Activated CD4-positive, alpha-beta T cell treated with anti-CD3 and anti-CD28 coated beads for 4 hours (primary cell): ENCODE results near the gene CPAMD8.
"Not testable (repeated sequence)": the region's sequence is repeated elsewhere in the genome, so short reads cannot be mapped to it uniquely, and the experiment has no call there.

Experiments
- DNase-seq, 2 donors: peaks; one replicate each; pipeline ENCODE4 v3.0.0-alpha.2; 2020

CPAMD8 gene

DNA sequence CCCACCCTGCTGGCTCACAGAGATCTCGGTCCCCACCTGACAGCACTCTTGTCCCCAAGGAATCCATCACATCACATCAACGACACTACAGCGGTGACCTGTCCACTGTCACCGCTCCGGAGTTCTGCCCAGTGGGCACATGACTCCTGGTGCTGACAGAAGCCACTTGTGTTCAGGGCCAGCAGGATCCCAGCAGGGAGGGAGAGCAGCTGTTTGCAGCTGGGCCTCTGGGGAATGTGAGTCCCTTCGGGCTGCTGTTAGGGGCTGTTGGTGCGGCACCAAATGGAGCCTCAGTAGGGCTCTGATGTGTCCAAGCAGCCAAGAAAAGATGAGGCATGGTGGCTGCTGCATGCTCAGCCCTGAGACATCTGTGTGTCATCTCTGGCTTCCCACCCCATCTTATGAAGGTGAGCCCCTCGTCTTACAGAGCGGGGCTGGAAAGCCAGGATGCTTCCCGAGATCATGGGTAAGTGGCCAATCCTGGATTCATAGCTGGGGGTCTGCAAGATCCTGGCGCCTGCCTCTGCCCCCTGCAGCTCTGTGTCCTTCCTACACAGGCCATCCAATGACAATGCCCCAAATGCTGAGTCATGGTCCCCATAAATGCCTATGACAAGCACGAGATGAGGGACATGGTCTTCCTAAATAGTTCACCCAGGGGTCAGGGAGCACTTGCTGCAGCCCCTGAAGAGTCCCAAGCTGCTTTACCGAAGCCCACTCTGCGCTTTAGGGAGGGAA is 81.8 kb downstream of the CPAMD8 start:
- DNase-seq = no peak

DNA sequence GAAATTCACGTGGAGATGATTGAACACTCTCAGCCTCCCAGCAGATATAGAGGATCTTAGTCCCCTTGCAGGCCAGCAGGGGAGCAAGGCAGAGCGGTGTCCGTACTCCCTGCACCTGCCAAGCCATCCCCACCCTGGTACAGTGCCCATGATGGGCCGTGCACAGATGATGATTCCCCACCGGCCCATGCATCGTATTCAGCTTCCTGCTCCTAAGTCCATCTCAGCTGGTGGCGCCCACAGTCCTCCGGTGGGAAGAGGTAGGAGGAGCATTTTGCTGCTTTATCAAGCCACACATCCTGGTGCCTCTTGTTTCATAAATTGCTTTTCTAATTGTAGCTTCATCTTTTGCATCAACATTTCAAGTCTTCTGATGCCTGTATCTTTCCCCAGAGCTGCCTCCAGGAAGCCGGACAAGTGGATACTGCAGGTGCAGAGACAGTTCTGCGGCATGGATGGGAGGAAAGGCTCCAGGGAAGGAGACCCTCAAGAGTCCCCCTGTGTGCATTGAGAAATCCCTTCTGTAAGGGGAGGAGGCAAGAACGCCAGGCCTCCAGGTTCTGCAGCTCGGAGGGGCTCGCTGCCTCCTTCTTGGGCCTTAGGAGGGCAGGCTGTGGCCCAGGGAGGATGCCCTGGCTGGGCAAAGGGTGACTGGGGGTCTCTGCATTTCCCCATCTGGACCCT is 82.5 kb downstream of the CPAMD8 start:
- no peak for DNase-seq

DNA sequence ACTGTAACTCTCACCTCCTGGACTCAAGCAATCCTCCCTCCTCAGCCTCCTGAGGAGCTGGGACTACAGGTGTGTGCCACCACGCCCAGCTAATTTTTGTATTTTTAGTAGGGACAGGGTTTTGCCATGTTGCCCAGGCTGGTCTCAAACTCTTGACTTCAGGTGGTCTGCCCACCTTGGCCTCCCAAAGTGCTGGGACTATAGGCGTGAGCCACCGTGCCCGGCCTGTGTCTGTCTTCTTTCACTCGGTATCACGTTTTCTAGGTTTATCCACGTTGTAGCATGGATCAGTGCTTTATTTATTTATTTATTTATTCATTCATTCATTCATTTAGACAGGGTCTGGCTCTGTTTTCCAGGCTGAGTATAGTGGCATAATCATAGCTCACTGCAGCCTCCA is 83.5 kb downstream of the CPAMD8 start:
- DNase-seq = not testable (repeated sequence)

DNA sequence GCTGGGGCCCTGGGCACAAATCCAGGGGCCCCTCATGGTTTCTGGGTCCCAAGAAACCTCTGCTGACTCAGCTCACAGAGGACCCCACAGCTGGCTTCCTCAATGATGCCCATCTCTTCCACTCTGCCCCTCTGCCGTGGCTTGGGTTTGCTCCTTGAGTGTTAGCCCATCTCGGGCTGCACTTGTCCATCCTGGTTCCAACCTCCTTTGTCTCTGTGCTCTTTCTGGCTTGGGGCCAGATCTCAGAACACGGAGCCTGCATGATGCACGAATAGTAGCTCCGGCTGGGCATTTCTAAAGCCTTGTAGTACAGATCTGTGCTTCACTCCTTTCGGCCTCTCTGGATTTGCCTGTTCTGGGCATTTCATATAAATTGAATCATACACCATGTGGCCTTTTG is 84.0 kb downstream of the CPAMD8 start:
- DNase-seq = no peak

DNA sequence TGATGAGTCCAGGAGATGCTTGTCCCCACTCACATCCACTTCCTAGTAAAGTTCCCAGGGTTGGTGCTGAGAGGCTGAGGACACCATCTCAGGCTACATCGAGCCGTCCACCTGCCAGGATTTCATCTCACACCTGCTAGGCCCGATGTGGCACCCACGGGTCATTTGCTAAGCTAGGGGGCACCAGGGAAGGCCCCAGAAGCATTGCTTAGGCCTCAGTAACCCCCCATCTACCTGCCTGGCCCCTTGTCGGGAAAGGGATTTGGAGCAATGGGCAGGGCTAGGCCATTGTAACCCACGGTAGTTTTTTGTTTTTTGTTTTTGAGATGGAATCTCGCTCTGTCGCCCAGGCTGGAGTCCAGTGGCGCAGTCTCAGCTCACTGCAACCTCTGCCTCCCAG is 86.0 kb downstream of the CPAMD8 start:
- DNase-seq = no peak

DNA sequence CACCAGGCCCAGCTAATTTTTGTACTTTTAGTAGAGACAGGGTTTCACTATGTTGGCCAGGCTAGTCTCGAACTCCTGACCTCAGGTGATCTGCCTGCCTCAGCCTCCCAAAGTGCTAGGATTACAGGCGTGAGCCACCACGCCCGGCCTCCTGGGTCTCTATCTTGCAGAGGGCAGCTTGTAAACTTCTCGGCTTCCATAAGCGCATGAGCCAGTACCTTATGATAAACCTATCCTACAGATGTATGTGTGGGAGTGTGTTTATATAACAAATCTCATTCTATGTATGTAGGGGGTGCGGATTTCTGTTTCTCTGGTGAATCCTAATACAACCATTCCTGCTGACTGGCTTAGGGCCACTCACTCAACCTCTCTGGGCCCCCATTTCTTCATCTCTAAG is 86.5 kb downstream of the CPAMD8 start:
- not testable (repeated sequence) for DNase-seq

DNA sequence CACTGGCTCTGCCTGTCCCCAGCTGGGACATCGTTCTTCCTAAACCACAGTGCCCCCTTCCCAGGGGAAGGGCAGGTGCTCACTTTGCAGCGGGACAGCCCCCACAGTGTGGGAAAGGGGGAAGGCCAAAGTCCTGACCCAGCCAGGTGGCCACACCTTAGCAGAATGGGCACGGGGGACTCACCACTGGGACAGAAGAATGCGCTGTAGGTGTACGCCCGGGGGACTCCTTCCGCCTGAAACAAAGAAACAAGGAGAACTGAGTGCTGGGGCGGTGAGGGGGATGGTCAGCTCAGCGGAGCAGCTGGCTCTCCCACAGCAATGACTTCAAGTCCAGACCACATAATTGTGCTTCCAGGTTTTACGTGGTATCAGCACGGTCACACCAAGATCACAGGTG is 88.4 kb downstream of the CPAMD8 start:
- DNase-seq = no peak

DNA sequence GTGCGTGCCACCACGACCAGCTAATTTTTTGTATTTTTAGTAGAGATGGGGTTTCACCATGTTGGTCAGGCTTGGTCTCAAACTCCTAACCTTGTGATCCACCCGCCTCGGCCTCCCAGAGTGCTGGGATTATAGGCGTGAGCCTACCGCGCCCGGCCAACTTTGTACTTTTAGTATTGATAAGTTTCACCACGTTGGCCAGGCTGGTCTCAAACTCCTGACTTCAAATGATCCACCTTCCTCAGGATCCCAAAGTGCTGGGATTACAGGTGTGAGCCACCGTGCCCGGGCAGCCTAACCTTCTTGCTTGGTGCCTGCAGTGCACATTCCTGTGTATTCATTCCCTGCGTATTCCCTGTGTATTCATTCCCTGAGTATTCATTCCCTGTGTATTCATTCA is 88.8 kb downstream of the CPAMD8 start:
- not testable (repeated sequence) for DNase-seq

DNA sequence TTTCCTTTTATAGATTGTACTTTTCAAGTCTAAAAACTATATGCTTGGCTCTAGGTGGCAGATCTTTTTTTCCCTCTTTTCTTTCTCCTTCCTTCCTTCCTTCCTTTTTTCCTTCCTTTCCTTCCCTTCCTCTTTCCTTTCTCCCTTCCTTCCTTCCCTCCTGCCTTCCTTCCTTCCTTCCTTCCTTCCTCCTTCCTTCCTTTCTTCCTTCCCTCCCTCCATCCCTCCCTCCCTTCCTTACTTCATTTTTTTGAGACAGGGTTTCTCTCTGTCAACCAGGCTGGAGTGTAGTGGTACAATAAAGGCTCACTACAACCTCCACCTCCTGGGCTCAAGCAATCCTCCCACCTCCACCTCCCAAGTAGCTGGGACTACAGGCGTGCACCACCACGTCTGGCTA is 89.7 kb downstream of the CPAMD8 start:
- DNase-seq = no peak

DNA sequence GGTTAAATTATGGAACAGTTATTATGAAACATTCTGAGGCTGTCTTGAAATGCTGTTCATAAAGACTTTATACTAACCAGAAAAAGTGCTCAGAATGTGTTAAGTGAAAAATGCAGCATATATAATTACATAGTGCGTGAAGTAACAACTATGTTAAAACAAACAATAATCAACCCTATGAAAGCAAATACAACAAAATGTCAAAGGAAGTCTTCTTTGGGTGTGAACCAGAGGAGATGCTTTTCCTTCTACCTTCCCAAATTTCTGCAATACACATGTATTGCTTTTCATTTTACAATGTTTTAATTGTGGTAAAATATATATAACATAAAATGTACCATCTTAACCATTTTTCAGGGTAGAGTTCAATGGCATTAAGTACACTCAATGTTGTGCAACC is 92.1 kb downstream of the CPAMD8 start:
- no peak for DNase-seq

DNA sequence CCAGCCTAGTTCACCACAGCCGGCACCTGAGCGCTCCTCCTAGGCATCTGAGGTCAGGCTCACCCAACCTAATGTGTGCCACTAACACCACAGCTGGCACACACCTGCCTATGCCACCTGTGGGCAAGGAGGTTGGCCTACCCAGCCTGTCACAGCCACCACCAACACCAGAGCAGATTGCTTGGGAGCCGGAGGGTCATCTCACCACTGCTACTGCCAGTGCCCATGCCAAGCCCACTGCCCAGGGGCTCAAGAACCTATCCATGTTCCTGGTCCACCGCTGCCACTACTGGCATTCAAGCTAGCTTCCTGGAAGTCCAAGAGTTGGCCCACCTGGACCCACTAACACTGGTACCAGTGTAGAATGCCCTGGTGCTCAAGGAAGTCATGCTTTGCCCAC is 95.3 kb downstream of the CPAMD8 start:
- DNase-seq = no peak

DNA sequence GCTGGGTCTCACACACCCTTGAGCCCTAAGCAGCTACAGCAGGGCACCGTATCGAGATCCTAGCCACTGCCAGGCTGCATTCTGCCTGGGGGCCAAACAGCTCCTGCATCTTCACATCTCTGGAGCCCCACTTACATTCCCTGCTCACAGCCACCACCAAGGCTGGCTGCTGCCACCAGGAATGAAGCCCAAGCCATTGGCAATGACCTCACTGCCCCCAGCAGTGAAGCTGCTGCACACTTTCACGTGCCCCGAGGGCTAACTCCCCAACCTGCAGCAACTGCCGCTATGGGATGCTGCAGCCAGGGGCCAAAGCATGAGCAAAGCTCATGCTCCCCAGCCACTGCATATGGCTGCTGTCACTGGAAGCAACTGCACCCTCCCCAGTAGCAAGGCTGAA is 95.9 kb downstream of the CPAMD8 start:
- DNase-seq = no peak

DNA sequence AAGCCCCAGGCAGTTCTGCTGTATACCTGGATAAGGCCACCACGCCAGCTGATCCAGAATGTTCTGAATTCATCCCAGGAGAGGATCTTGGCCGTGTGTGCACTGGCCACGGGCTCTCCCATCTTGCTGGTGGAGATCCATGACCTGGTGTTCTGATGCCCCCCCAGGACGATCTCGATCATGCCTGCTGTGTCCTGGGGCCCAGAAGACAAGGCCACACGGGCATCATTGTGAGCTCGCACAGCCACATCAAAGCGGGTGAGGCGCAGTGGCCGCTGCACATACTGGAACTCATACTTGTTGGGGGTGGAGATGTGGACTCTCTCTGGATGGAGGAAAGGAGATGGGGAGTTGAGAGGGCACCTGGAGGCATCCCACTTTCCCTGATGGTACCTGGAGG is 97.7 kb downstream of the CPAMD8 start:
- DNase-seq = no peak

DNA sequence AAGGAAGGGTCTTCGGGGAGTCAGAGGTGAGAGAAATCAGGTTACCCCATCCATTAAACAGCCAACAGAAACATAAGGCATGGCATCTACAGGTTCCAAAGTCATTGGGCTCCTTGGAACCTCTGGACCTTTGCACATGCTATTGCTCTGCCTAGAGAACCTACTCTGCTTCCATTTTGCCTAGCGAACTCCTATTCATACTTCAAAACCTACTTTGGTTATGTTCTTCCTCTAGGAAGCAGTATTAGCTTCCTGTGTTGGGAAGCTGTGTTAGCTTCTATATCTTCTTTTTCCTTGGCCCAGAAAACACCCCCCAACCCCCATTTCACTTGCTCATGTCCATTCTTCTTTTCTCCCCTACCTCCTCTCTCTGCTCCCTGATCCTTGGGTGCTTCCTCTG is 98.3 kb downstream of the CPAMD8 start:
- DNase-seq = no peak

DNA sequence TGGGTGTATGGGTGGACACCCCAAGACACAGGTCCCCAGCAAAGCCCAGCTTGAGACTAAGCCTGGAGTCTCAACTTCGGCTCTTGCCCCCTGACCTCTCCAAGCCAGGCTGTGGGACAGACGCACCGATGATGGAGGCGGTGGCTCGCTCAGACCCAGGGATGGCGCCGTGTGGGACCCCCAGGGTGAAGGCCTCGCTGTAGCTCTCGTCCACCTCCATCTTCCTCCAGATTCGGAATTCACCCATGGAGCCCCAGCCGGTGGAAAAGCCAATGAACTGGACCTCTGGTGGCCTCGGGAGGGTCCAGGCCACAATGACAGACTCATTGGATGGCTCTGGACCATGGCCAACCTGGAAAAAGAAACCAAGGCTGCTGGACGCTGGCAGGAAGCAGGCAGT is 98.7 kb downstream of the CPAMD8 start:
- DNase-seq = no peak

DNA sequence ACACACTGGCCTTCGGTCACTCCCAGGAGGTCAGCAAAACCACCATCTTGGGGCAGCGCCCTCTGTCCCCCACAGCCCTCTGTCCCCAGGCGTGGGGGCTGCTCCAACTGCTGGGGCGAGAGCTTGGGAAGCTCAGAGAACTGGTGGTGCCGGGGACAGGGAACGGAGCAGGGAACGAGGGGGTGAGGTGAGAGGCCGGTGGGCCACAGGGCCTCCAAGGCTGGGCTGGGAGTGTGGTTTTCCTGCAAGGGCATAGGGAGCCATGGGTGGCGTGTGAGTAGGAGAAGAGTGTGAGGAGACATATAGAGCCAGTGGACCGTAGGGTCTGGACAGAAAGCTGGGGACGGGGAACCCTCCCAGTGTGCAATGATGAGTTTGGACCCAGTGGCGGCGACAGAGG is 103.7 kb downstream of the CPAMD8 start:
- no peak for DNase-seq

DNA sequence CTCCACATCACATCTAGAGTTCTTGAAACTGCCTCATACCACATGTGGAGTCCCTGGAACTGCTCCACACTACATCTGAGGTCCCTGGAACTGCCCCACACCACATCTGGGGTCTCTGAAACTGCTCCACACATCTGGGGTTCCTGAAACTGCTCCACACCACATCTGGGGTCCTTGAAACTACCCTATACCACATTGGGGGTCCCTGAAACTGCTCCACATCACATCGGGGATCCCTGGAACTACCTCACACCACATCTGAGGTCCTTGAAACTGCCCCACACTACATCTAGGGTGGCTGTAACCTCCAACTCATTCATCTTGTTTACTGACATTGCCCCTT is 104.0 kb downstream of the CPAMD8 start:
- no peak for DNase-seq

DNA sequence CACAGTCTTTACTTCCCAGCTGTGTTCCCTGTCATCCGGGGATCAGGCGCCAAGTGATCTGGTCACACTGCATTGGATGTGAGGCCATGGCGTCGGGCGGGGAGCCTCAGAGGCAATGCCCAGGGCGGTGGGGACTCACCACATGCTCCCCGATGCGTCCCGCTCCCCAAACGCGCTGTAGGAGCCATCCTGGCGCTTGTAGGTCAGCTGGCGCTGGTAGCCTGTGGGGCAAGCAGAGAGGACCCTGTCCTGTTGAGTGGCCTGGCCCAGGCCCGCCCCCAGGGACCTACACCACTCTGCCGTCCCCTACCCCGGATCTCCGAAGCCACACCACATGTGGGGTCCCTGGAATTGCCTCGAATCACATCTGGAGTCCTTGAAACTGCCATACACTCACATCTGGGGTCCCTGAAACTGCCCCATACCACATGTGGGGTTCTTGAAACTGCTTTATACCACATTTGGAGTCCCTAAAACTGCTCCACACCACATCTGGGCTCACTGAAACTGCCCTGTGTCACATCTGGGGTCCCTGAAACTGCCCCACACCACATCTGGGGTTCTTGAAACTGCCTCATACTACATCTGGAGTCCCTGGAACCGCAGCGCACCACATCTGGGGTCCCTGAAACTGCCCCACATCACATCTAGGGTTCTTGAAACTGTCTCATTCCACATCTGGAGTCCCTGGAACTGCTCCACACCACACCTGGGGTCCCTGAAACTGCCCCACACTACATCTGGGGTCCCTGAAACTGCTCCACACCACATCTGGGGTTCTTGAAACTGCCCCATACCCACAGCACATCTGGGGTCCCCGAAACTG is 104.6 kb downstream of the CPAMD8 start:
- no peak for DNase-seq

DNA sequence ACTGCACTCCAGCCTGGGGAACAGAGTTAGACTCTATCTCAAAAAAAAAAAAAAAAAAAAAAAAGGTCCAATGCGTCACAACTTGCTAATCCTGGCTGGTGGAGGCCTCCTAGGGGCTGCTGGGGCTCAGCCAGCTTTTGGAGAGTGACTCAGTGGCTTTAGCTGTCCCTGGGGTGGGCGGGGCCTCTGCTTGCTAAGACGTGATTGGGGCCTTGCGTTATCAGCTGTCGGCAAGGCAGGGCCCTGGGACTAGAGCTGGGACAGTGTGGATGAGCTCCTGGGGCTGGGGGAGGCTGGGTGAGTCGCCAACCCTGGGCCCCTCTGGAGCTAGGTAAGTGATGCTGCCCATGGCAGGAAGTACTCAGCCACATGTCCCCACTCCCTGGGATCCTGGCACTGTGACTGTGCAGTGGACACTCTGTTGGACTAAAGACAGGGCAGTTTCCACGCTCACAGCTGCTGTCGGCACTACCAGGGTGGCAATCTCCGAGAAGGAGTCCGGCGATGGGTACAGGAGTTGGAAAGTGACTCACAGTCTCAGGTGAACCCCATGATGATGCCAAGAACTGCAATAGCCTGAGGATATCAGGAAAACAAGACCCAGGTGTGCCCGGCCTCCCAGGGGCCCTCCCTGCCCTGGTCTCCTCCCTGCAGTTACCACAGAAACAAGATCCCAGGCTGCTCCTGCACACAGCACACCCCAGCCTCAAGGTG is 105.6 kb downstream of the CPAMD8 start:
- DNase-seq = no peak

DNA sequence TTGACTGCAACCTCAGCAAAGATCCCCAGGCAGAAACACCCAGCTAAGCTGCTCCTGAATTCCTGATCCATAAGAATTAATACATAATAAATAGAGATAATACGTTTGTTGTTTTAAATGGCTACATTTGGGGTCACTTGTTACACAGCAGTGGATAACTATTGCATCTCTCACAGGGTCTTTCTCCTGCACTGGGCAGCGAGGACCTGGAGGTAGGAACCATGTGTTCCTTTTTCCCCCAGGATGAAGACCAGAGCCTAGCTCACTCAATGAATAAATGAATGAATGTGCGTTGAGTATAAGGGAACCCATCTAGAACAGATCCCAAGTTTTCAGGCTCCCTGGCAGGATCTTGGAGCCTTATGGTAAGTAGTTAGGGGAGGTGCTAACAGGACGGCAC is 107.1 kb downstream of the CPAMD8 start:
- no peak for DNase-seq

DNA sequence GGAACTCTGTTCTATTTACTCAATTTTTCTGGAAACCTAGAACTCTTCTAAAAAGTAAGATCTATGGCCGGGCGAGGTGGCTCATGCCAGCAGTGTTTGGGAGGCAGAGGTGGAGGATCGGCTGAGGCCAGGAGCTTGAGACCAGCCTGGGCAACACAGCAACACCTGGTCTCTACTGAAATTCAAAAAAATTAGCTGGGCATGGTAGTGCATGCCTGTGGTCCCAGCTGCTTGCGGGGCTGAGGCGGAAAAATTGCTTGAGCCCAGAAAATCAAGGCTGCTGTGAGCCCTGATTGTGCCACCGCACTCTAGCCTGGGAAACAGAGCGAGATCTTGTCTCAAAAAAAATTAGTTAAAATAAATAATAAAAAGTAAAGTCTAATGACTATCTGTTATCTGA is 109.2 kb downstream of the CPAMD8 start:
- DNase-seq = no peak

DNA sequence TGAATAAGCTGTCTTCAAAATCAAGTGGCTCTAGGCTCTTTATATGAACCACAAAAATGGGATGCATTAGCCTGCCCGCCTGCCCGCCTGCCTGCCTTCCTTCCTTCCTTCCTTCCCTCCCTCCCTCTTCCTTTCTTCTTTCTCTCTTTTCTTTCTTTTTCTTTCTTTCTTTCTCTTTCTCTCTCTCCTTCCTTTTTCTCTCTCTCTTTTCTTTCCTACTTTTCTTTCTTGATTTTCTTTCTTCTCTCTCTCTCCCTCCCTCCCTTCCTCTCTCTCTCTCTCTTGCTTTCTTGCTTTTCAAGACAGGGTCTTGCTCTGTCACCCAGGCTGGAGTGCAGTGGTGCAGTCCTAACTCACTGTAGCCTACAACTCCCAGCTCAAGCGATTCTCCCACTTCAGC is 110.9 kb downstream of the CPAMD8 start:
- no peak for DNase-seq

DNA sequence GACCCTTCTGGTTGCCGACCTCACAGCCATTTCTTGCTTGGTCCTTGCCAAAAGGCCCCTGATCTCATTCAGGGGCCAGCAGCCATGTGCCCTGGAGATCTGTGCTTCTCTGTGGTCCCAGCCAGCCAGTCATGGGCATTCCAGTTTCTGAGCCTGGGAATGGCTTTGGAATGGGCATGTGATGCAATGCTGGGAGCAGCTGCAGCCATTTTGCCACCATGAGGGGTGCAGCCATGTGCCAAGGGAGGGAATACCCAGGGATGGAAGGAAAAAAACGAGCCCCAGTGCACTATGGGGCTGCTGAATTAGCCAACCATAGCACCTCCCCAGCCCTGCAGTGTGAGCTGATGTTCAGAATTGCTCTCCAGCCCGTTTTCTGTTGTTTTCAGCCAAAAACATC is 111.5 kb downstream of the CPAMD8 start:
- DNase-seq = no peak

DNA sequence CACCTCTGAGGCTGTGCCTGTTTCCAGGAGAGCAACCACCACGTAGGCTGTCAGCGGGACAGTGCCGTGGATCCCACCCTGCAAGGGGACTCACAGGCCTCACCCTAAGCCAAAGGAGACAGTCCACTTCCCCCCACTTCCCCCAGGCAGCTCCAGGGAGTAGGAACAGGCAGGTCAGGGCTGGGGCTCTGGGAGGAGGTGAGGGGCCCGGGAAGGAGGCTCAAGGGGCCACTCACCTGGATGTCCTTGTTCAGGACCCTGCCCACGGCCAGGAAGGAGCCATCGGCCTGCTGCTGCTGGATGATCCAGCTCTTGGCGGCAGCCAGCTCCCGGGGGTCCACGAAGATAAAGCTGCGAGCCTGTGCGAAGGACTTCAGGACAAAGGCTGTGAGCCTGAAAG is 112.2 kb downstream of the CPAMD8 start:
- DNase-seq = no peak
